ENCODE results near the gene ZHX3. TPM values are rescaled to one million over a fixed set of nuclear protein-coding genes. Genes with fewer than 3 reads are reported as not detected.

The ZHX3 gene
- total and polyA plus RNA-seq, 10 donors: 1.6 to 26.7 (median 12.3) TPM

GRCh38 chr20:41214202-41214601 lies 103.3 kb downstream of the ZHX3 start:
- no peaks in the 10 kb centered on the region for H3K27me3 ChIP-seq (replicated peaks in 1 of 7)
- no peaks in the 10 kb centered on the region for H3K9me3 ChIP-seq
- H3K27ac ChIP-seq: no peak overlapping the region
- H3K4me3 ChIP-seq: no peak overlapping the region
- no peaks in the 10 kb centered on the region for H3K4me1 ChIP-seq
- H3K36me3 ChIP-seq: no peaks in the 10 kb centered on the region
- intact Hi-C loops (cut with DNase I; ENCODE audit: low total_unique reads): no loop called here
- DNase-seq: no peak
- TF ChIP-seq CTCF (IDR thresholded peaks at IDR 0.05 in 8 of 11, conservative IDR thresholded peaks at IDR 0.05 in 3 of 11) (no peak), POLR2AphosphoS5 (IDR thresholded peaks at IDR 0.05) (no peak), POLR2A (IDR thresholded peaks at IDR 0.05) (no peak)
- WGBS, 5 donors: 96 to 98% (median 98%) methylated on average over 3 of the region's 3 CpGs

- WGBS, 5 donors: 85 to 94% (median 89%) methylated on average over 1 of the region's 1 CpG
- Histone ChIP-seq H3K9me3 (no peaks in the 10 kb centered on the region), H3K27me3 (replicated peaks in 1 of 7) (no peaks in the 10 kb centered on the region), H3K36me3 (no peaks in the 10 kb centered on the region), H3K4me1 (no peaks in the 10 kb centered on the region), H3K4me3 (no peak overlapping the region), H3K27ac (no peak overlapping the region)
- intact Hi-C loops (cut with DNase I; ENCODE audit: low total_unique reads): no loop called here
- DNase-seq: no peak
- no peak for TF ChIP-seq CTCF (IDR thresholded peaks at IDR 0.05 in 8 of 11, conservative IDR thresholded peaks at IDR 0.05 in 3 of 11)
- TF ChIP-seq POLR2AphosphoS5 (IDR thresholded peaks at IDR 0.05): no peak
- TF ChIP-seq POLR2A (IDR thresholded peaks at IDR 0.05): no peak
These were observed 104.2 kb downstream of the ZHX3 start for GRCh38 chr20:41213150-41213820.

- intact Hi-C loops (cut with DNase I; ENCODE audit: low total_unique reads): no loop called here
- Histone ChIP-seq H3K27ac (no peak overlapping the region), H3K9me3 (no peaks in the 10 kb centered on the region), H3K36me3 (peaks cover 0 to 42% (median 7%) of the 10 kb centered on the region in 6 donors), H3K4me1 (no peaks in the 10 kb centered on the region), H3K4me3 (no peak overlapping the region), H3K27me3 (replicated peaks in 1 of 7) (no peaks in the 10 kb centered on the region)
- TF ChIP-seq POLR2AphosphoS5 (IDR thresholded peaks at IDR 0.05) (no peak), POLR2A (IDR thresholded peaks at IDR 0.05) (no peak), CTCF (IDR thresholded peaks at IDR 0.05 in 8 of 11, conservative IDR thresholded peaks at IDR 0.05 in 3 of 11) (no peak)
- 93 to 98% (median 95%) methylated on average over 10 to 11 of the region's 11 CpGs for WGBS, 5 donors
- no peak for DNase-seq
These were observed 112.2 kb downstream of the ZHX3 start for GRCh38 chr20:41205313-41205712.

- Histone ChIP-seq H3K36me3 (peaks cover 0 to 50% (median 7%) of the 10 kb centered on the region in 6 donors), H3K9me3 (peaks cover 0 to 7% (median 2%) of the 10 kb centered on the region in 8 donors), H3K27ac (no peak overlapping the region), H3K4me1 (no peaks in the 10 kb centered on the region), H3K4me3 (no peak overlapping the region), H3K27me3 (replicated peaks in 1 of 7) (no peaks in the 10 kb centered on the region)
- no peak for DNase-seq
- TF ChIP-seq POLR2A (IDR thresholded peaks at IDR 0.05): no peak
- TF ChIP-seq POLR2AphosphoS5 (IDR thresholded peaks at IDR 0.05): no peak
- TF ChIP-seq CTCF (IDR thresholded peaks at IDR 0.05 in 8 of 11, conservative IDR thresholded peaks at IDR 0.05 in 3 of 11): no peak
- intact Hi-C loops (cut with DNase I; ENCODE audit: low total_unique reads): no loop called here
- 92 to 100% (median 93%) methylated on average over 8 of the region's 8 CpGs for WGBS, 5 donors
These were observed 112.9 kb downstream of the ZHX3 start for GRCh38 chr20:41204304-41205265.

All from spleen (tissue), 11 donors.